ENCODE results near the gene KIAA0753. TPM values are rescaled to one million over a fixed set of nuclear protein-coding genes. Genes with fewer than 3 reads are reported as not detected.

The KIAA0753 gene
- total and polyA plus RNA-seq, 2 of the 8 experiments (the other 6 are each of a cell fraction or from before 2014, with no cell fraction given) = 5.0 to 27.1 TPM

DNA sequence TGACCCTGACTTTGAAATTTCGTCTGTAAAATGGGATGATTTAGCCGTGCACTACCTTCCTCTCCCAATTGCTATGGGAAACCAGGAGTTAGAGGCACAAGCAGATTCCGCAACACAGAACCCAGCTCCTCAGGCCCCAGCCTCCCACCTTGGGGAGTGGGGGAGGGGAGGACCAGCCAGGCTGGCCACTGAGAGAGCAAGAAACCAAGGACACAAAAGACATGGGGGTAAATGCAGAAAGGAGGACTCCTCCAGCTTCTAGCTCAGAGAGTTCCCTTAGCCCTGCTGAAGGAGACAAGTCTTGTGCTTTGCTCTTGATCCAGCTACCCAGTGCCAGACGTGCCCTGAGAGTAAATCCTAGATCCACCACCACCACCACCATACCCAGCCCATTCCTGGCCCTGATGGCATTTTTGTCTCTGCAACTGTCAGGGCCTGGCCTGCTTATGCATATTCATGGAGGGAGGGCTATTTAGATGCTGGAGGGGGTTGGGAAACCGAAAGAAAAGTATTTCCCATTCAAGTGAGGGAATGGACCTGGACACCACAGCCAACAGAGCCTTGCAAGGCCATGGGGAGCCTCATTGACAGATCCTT lies 110.1 kb downstream of the KIAA0753 start:
- 0 out of 2 replicates have a peak overlapping the region, but pooled peaks have one; percentile 9 for H2BK5ac ChIP-seq (ENCODE audit: low read depth, low read length)
- H4K91ac ChIP-seq (replicated peaks; ENCODE audit: insufficient read length, low read length) = no peak overlapping the region
- peak overlapping the region; percentile 66 for H3K18ac ChIP-seq (ENCODE audit: extremely low read depth, low read length)
- H2BK120ac ChIP-seq (replicated peaks; ENCODE audit: low read depth, low read length) = no peak overlapping the region
- H3K27me3 ChIP-seq (replicated peaks in 1 of 4; ENCODE audit: control insufficient read depth in 3 of 4, extremely low read depth in 1 of 4, insufficient read depth in 3 of 4, low read length in 3 of 4) = no peaks in the 10 kb centered on the region
- H2BK12ac ChIP-seq (ENCODE audit: low read depth, low read length) = no peak overlapping the region
- peak overlapping the region in 2 of 4 experiments; percentile 11 to 20; a peak in 2 of 8 replicates for H3K4me3 ChIP-seq (ENCODE audit: extremely low read depth in 1 of 4, insufficient read depth in 2 of 4, low read depth in 3 of 4, low read length in 4 of 4)
- no peak overlapping the region for H2BK20ac ChIP-seq (ENCODE audit: low read length)
- H3K4me2 ChIP-seq (ENCODE audit: insufficient read depth in 1 of 2, low read depth in 2 of 2, low read length in 2 of 2) = peak overlapping the region; percentile 40 to 57; a peak in 2 of 4 replicates
- H3K9ac ChIP-seq (replicated peaks in 1 of 4; ENCODE audit: extremely low read depth in 1 of 4, low read depth in 3 of 4, low read length in 3 of 4) = no peak overlapping the region
- no peak for TF ChIP-seq BACH1 (IDR thresholded peaks at IDR 0.05; ENCODE audit: low read length)
- no peak for TF ChIP-seq CBX5 (IDR thresholded peaks at IDR 0.05; ENCODE audit: low read depth, low read length)
- TF ChIP-seq CBX8 (IDR thresholded peaks at IDR 0.05; ENCODE audit: borderline replicate concordance, low read depth, low read length) = no peak
- peak; percentile 76 for TF ChIP-seq ASH2L (IDR thresholded peaks at IDR 0.05; ENCODE audit: low read length)
- no peak for TF ChIP-seq CREB1 (IDR thresholded peaks at IDR 0.05)
- peak; percentile 77; the same call in 1 of the 2 replicates for TF ChIP-seq POU5F1 (IDR thresholded peaks at IDR 0.05; ENCODE audit: low read depth, low read length)
- no peak overlapping the region for H3K56ac ChIP-seq (replicated peaks; ENCODE audit: insufficient read length, low read depth, low read length)
- H3K4me1 ChIP-seq (replicated peaks in 1 of 4; ENCODE audit: control insufficient read depth in 3 of 4, insufficient read depth in 4 of 4, low read length in 3 of 4) = peaks cover 0 to 10% (median 3%) of the 10 kb centered on the region in 4 experiments; a peak in 6 of 7 replicates
- H2AFZ ChIP-seq (ENCODE audit: low read length) = no peak overlapping the region
- H3K23ac ChIP-seq (ENCODE audit: insufficient read length) = no peak overlapping the region
- ChIA-PET POLR2A (ENCODE audit: partially characterized antibody) (interaction anchor here (1.4 to 1.5 kb wide), 3 partner anchors 9 to 18 kb away, joined by 3 read pairs; no protein-coding TSS in a partner anchor), CTCF (ENCODE audit: partially characterized antibody) (interaction anchor here (0.8 to 6.2 kb wide), 5 partner anchors 19 to 68 kb away, joined by 3 to 36 read pairs (median 5); no protein-coding TSS in a partner anchor)
- no peak overlapping the region for H4K8ac ChIP-seq (ENCODE audit: extremely low read depth, insufficient read depth, low read length)
- no peak overlapping the region for H4K5ac ChIP-seq (ENCODE audit: insufficient read length, low read depth, low read length)
- no peaks in the 10 kb centered on the region for H3K36me3 ChIP-seq (ENCODE audit: control insufficient read depth in 2 of 4, insufficient read depth in 4 of 4, low read length in 3 of 4)
- no peaks in the 10 kb centered on the region for H3K9me3 ChIP-seq (ENCODE audit: insufficient read depth in 2 of 2, low read depth in 1 of 2, low read length in 1 of 2)
- WGBS, 2 experiments (ENCODE audit: extremely low coverage in 1 of 2, insufficient coverage in 1 of 2, insufficient read length in 1 of 2, insufficient replicate concordance in 2 of 2, low coverage in 1 of 2, low lambda C conversion rate in 2 of 2, missing lambda C conversion rate in 1 of 2) = 82% methylated on average over 5 of the region's 5 CpGs; no CpG with 5 or more reads in 1 of the 2 experiments
- H3K79me2 ChIP-seq (ENCODE audit: control insufficient read depth in 1 of 2, insufficient read depth in 2 of 2, low read length in 2 of 2) = no peaks in the 10 kb centered on the region
- peak overlapping the region; percentile 39; the same call in 1 of the 2 replicates for H2AK5ac ChIP-seq (ENCODE audit: low read depth, low read length)
- H3K27ac ChIP-seq (ENCODE audit: low read depth, low read length) = no peak overlapping the region
- H3K14ac ChIP-seq (ENCODE audit: insufficient read length) = no peak overlapping the region
- H3K4ac ChIP-seq (replicated peaks; ENCODE audit: insufficient read length, low read depth, low read length) = no peak overlapping the region
- no peak for DNase-seq (ENCODE audit: low read depth in 1 of 2, low spot score in 2 of 2)
- H2BK15ac ChIP-seq (ENCODE audit: low read length) = no peak overlapping the region
- FAIRE-seq = no peak
- no peaks in the 10 kb centered on the region for H3K23me2 ChIP-seq (ENCODE audit: low read depth, low read length)
- no peaks in the 10 kb centered on the region for H4K20me1 ChIP-seq (replicated peaks in 1 of 2; ENCODE audit: control insufficient read depth in 1 of 2, insufficient read depth in 2 of 2, low read length in 2 of 2)
- no peaks in the 10 kb centered on the region for H3K79me1 ChIP-seq (ENCODE audit: low read depth, low read length)
